GM23248 (cell line): Measurements from ENCODE around the gene PCED1B.

Experiments
- EZH2 ChIP-seq: fragments of 200-600 bp; sonication (generic); IDR thresholded peaks from 2 replicates; pipeline ENCODE4 v1.6.1; 2018; ENCODE audit warnings: antibody characterized with exemption, mild to moderate bottlenecking; ENCODE audit not compliant: insufficient read depth, poor library complexity, severe bottlenecking
- EZH2phosphoT487 ChIP-seq: fragments of 200-600 bp; sonication (generic); IDR thresholded peaks from 2 replicates; pipeline ENCODE4 v1.6.1; 2018; ENCODE audit warnings: antibody characterized with exemption, moderate library complexity, mild to moderate bottlenecking, low read depth; ENCODE audit not compliant: insufficient read depth

DNA sequence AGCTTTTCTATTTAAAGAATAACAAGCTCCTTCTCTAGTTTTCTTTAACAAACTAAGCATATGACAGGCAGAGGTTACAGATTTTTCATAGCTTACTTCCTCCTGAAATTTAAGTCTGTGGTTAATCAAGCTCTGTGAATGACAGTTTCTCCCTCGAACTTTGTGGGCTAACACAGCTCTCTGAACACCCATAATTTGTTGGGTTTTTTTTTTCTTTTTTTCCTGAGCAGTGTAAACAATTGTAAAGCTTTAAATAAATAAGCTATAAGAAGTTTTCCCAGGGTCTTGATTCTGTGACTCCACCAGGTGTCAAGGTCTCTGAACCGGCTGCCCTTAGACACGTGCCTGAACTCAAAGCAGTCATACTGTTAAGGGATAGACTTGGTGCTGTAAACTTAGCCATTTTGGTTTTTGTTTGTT, 128.4 kb downstream of the PCED1B start:
- TF ChIP-seq EZH2, result no peak
- TF ChIP-seq EZH2phosphoT487, result no peak
